Measurements from ENCODE around the gene LHX4. TPM values are rescaled to one million over a fixed set of nuclear protein-coding genes. Genes with fewer than 3 reads are reported as not detected.
A peak's percentile ranks its signal among the peaks of the same experiment; 100 is the strongest.

Gene LHX4
- total and polyA plus RNA-seq, 10 of the 15 experiments (the other 5 are each of a cell fraction or from before 2014, with no cell fraction given): 0.05 to 0.80 (median 0.32) TPM; not detected in 6

DNA sequence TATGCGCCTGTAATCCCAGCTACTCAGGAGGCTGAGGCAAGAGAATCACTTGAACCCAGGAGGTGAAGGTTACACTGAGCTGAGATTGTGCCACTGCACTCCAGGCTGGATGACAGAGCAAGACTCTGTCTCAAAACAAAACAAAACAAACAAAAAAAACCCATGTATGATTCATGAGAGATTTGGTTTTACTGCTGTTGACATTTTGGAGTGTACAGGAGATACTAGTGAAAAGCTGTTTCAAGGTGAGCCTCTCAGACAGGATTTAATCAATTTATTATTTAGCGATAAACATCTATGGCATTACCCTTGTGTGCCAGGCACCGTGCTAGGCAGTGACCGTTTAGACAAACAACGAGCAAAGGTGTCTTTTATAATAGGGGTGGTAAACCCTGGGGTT lies 16.5 kb downstream of the LHX4 start:
- FAIRE-seq (no peak), DNase-seq (ENCODE audit: low read depth, low spot score) (no peak), ATAC-seq (no peak)
- 90% methylated on average over 5 of the region's 5 CpGs for WGBS (ENCODE audit: insufficient coverage, insufficient replicate concordance, low lambda C conversion rate, missing lambda C conversion rate)
- no peak overlapping the region for H3K27ac ChIP-seq (ENCODE audit: control insufficient read depth, insufficient read depth)
- no peak overlapping the region for H3K4me2 ChIP-seq (ENCODE audit: control insufficient read depth, insufficient read depth)
- BruUV-seq (replicated peaks): no TSS peak
- no peaks in the 10 kb centered on the region for H3K27me3 ChIP-seq (replicated peaks in 1 of 2; ENCODE audit: control insufficient read depth in 2 of 2, insufficient read depth in 2 of 2, low read length in 1 of 2)
- ChIA-PET RAD21 (ENCODE audit: unreplicated experiment) (interaction anchor here (0.6 kb wide), 1 partner anchor 27 kb away, joined by 3 read pairs; no protein-coding TSS in a partner anchor), CTCF (interaction anchor here (1.2 kb wide), 1 partner anchor 231 kb away, joined by 3 read pairs; no protein-coding TSS in a partner anchor), POLR2A (no interaction called here), SMC1A (ENCODE audit: uncharacterized antibody, unreplicated experiment) (no interaction called here)
- no peaks in the 10 kb centered on the region; the same call in 1 of the 2 replicates for H3K4me1 ChIP-seq (ENCODE audit: control insufficient read depth, insufficient read depth, low read length)
- no peaks in the 10 kb centered on the region for H4K20me1 ChIP-seq (ENCODE audit: control insufficient read depth, insufficient read depth)
- TF ChIP-seq LARP7 (IDR thresholded peaks at IDR 0.05): no peak
- H2AFZ ChIP-seq (ENCODE audit: control insufficient read depth, low read depth, low read length): no peak overlapping the region; the same call in 1 of the 2 replicates
- H3K9ac ChIP-seq (ENCODE audit: control insufficient read depth, insufficient read depth, low read length): no peak overlapping the region
- intact Hi-C loops (cut with micrococcal nuclease; ENCODE audit: unreplicated experiment) (no loop called here), in situ Hi-C loops (cut with MboI) (loop anchor here (5.0 kb wide), 1 partner anchor 51 kb away; no protein-coding TSS in a partner anchor)
- H3K4me3 ChIP-seq: no peak overlapping the region
- no peaks in the 10 kb centered on the region for H3K79me2 ChIP-seq (ENCODE audit: control insufficient read depth, insufficient read depth, low read length)
- no peaks in the 10 kb centered on the region for H3K36me3 ChIP-seq (ENCODE audit: control insufficient read depth in 2 of 2, insufficient read depth in 2 of 2, low read length in 1 of 2)
- no peaks in the 10 kb centered on the region for H3K9me3 ChIP-seq (replicated peaks; ENCODE audit: control insufficient read depth, insufficient read depth, low read length)

DNA sequence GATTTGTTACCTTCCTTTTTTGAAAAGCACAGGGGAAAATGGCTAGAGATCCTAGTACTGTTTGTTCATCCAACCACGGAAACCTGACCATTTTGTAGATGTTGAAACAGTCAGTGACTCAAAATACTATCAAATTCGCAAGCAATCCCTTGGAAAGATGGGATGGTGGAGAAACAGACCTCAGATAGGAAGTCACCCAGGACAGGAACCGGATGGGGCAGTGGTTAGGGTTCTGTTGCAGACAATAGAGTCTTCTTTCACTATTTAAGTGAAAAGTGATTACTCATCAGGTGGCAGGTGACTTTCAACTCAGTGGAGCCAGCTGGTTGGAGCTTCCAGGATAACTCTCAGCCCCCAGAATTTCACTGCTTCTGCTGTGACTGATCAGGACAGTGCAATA lies 17.0 kb downstream of the LHX4 start:
- no peak for DNase-seq (ENCODE audit: low read depth, low spot score)
- H2AFZ ChIP-seq (ENCODE audit: control insufficient read depth, low read depth, low read length): peak overlapping the region; percentile 33
- in situ Hi-C loops (cut with MboI): loop anchor here (5.0 kb wide), 1 partner anchor 50 kb away; no protein-coding TSS in a partner anchor
- no peak for TF ChIP-seq SMAD5 (IDR thresholded peaks at IDR 0.05; ENCODE audit: low read depth)
- TF ChIP-seq, protein P1, sequence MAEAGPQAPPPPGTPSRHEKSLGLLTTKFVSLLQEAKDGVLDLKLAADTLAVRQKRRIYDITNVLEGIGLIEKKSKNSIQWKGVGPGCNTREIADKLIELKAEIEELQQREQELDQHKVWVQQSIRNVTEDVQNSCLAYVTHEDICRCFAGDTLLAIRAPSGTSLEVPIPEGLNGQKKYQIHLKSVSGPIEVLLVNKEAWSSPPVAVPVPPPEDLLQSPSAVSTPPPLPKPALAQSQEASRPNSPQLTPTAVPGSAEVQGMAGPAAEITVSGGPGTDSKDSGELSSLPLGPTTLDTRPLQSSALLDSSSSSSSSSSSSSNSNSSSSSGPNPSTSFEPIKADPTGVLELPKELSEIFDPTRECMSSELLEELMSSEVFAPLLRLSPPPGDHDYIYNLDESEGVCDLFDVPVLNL (IDR thresholded peaks at IDR 0.05; ENCODE audit: low read depth, low read length): no peak
- TF ChIP-seq IKZF2 (IDR thresholded peaks at IDR 0.05): no peak
- TF ChIP-seq, protein P2, sequence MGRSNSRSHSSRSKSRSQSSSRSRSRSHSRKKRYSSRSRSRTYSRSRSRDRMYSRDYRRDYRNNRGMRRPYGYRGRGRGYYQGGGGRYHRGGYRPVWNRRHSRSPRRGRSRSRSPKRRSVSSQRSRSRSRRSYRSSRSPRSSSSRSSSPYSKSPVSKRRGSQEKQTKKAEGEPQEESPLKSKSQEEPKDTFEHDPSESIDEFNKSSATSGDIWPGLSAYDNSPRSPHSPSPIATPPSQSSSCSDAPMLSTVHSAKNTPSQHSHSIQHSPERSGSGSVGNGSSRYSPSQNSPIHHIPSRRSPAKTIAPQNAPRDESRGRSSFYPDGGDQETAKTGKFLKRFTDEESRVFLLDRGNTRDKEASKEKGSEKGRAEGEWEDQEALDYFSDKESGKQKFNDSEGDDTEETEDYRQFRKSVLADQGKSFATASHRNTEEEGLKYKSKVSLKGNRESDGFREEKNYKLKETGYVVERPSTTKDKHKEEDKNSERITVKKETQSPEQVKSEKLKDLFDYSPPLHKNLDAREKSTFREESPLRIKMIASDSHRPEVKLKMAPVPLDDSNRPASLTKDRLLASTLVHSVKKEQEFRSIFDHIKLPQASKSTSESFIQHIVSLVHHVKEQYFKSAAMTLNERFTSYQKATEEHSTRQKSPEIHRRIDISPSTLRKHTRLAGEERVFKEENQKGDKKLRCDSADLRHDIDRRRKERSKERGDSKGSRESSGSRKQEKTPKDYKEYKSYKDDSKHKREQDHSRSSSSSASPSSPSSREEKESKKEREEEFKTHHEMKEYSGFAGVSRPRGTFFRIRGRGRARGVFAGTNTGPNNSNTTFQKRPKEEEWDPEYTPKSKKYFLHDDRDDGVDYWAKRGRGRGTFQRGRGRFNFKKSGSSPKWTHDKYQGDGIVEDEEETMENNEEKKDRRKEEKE (IDR thresholded peaks at IDR 0.05): no peak
- TF ChIP-seq CHD1 (IDR thresholded peaks at IDR 0.05; ENCODE audit: low read depth, low read length): no peak
- TF ChIP-seq STAT1 (conservative IDR thresholded peaks at IDR 0.05): no peak
- no peak for TF ChIP-seq KLF5 (IDR thresholded peaks at IDR 0.05; ENCODE audit: partially characterized antibody)
- no peak for TF ChIP-seq SRF (IDR thresholded peaks at IDR 0.05; ENCODE audit: low read depth in 2 of 2, low read length in 2 of 2)
- TF ChIP-seq TAF1 (IDR thresholded peaks at IDR 0.05; ENCODE audit: borderline replicate concordance, low read depth, low read length): no peak
- TF ChIP-seq, protein P3, sequence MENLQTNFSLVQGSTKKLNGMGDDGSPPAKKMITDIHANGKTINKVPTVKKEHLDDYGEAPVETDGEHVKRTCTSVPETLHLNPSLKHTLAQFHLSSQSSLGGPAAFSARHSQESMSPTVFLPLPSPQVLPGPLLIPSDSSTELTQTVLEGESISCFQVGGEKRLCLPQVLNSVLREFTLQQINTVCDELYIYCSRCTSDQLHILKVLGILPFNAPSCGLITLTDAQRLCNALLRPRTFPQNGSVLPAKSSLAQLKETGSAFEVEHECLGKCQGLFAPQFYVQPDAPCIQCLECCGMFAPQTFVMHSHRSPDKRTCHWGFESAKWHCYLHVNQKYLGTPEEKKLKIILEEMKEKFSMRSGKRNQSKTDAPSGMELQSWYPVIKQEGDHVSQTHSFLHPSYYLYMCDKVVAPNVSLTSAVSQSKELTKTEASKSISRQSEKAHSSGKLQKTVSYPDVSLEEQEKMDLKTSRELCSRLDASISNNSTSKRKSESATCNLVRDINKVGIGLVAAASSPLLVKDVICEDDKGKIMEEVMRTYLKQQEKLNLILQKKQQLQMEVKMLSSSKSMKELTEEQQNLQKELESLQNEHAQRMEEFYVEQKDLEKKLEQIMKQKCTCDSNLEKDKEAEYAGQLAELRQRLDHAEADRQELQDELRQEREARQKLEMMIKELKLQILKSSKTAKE (IDR thresholded peaks at IDR 0.05; ENCODE audit: low read depth, poor library complexity, severe bottlenecking): no peak

More for the DNA sequence above, 17.0 kb downstream of the LHX4 start:
- H3K9ac ChIP-seq (ENCODE audit: control insufficient read depth, insufficient read depth, low read length): no peak overlapping the region
- no peak overlapping the region for H3K27ac ChIP-seq (ENCODE audit: control insufficient read depth, insufficient read depth)
- no peak overlapping the region for H3K4me3 ChIP-seq
- intact Hi-C loops (cut with micrococcal nuclease; ENCODE audit: unreplicated experiment): no loop called here
- ChIA-PET CTCF (interaction anchor here (0.6 to 1.4 kb wide), 4 partner anchors 65 to 231 kb away, joined by 3 to 4 read pairs (median 4); no protein-coding TSS in a partner anchor), POLR2A (no interaction called here), RAD21 (ENCODE audit: unreplicated experiment) (no interaction called here), SMC1A (ENCODE audit: uncharacterized antibody, unreplicated experiment) (no interaction called here)
- no peaks in the 10 kb centered on the region; the same call in 1 of the 2 replicates for H3K4me1 ChIP-seq (ENCODE audit: control insufficient read depth, insufficient read depth, low read length)
- no peaks in the 10 kb centered on the region for H4K20me1 ChIP-seq (ENCODE audit: control insufficient read depth, insufficient read depth)
- FAIRE-seq: no peak
- no peaks in the 10 kb centered on the region for H3K36me3 ChIP-seq (ENCODE audit: control insufficient read depth in 2 of 2, insufficient read depth in 2 of 2, low read length in 1 of 2)
- WGBS (ENCODE audit: insufficient coverage, insufficient replicate concordance, low lambda C conversion rate, missing lambda C conversion rate): 31% methylated on average over 3 of the region's 3 CpGs
- H3K4me2 ChIP-seq (ENCODE audit: control insufficient read depth, insufficient read depth): no peak overlapping the region
- no peaks in the 10 kb centered on the region for H3K79me2 ChIP-seq (ENCODE audit: control insufficient read depth, insufficient read depth, low read length)
- no peaks in the 10 kb centered on the region for H3K27me3 ChIP-seq (replicated peaks in 1 of 2; ENCODE audit: control insufficient read depth in 2 of 2, insufficient read depth in 2 of 2, low read length in 1 of 2)
- BruUV-seq (replicated peaks): no TSS peak
- ATAC-seq: 0 out of 3 replicates have a peak, but pooled peaks have one; percentile 14
- H3K9me3 ChIP-seq (replicated peaks; ENCODE audit: control insufficient read depth, insufficient read depth, low read length): no peaks in the 10 kb centered on the region
